Cerebellar nuclear complex (tissue), 1 donor: ENCODE measurements around the gene MIF4GD.

Experiments
- DNase-seq, 2 experiments: peaks; one replicate each; lab custom pipeline; 2025; lab: John Stamatoyannopoulos, UW

The MIF4GD gene

GRCh38 chr17:75232786-75233185, 38.2 kb downstream of the MIF4GD start:
- no peak for DNase-seq

- DNase-seq: peak; percentile 56 to 85
Measured at GRCh38 chr17:75231741-75232464, 39.1 kb downstream of the MIF4GD start.

DNA sequence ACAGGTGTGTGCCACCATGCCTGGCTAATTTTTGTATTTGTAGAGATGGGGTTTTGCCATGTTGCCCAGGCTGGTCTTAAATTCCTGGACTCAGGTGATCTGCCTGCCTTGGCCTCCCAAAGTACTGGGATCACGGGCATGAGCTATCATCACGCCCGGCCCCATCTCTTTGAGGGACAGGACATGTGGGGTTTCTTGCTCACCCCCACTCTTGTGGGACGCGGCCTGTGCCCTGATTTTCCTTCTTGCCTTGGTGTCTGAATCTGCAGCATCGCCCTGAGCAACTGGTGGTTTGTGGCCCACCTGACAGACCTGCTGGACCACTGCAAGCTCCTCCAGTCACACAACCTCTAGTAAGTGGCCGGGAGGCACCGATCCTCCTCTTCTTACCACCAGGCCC, 40.0 kb downstream of the MIF4GD start:
- DNase-seq: no peak

- DNase-seq: no peak
Measured at GRCh38 chr17:75228847-75229246, 42.2 kb downstream of the MIF4GD start.

DNA sequence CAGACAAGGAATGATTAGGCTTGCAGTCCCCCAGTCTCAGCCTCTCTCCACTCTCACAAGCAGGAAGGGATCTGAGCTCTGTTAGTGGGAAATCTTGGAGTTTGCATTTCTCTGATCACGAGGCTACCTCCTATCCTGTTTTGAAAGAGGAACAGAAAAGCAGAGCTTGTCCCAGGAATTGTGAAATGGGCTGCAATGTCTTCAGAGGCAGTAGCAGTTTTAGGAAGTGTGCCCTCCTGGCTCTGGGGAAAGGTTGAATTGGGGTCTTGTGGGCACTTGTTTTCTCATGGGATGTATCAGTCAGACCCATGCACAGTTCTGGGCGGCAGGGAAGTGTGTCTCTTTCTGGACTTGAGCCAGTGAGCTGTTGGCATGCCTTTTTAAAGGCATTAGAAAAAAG, 42.7 kb downstream of the MIF4GD start:
- DNase-seq: no peak

DNA sequence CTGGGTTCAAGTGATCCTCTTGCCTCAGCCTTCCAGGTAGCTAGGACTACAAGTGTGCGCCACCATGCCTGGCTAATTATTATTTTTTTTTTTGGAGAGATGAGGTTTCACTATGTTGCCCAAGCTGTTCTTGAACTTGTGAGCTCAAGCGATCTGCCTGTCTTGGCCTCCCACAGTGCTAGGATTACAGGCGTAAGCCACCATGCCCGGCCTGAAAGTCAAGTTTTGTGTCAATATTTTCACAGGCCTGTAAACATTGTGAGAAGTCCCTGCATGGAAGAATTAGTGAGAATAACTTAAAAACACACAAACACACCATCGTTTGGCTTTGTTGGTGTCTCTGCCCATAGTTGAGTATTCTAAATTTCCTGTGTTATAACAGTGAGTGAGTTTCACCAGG, 43.3 kb downstream of the MIF4GD start:
- DNase-seq: no peak

DNA sequence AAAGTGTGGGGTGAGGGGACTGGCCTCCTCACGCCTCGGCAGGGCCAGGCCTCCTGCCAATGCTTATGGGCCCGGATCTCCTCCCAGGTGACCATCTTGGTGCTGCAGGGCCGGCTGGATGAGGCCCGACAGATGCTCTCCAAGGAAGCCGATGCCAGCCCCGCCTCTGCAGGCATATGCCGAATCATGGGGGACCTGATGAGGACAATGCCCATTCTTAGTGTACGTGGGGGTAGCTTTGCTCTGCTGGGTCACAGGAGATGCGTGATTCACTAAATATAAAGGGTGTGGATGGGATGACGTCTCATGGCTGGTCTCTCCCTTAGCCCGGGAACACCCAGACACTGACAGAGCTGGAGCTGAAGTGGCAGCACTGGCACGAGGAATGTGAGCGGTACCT, 46.0 kb downstream of the MIF4GD start:
- no peak for DNase-seq

GRCh38 chr17:75219815-75220214, 51.2 kb downstream of the MIF4GD start:
- no peak for DNase-seq

- DNase-seq: no peak
Measured at GRCh38 chr17:75218131-75218530, 52.9 kb downstream of the MIF4GD start.
